Measurements from ENCODE around the gene SH3PXD2A. TPM values are rescaled to one million over a fixed set of nuclear protein-coding genes. Genes with fewer than 3 reads are reported as not detected.

SH3PXD2A gene
- total and polyA plus RNA-seq, 7 donors, result 19.0 to 58.2 (median 24.5) TPM

DNA sequence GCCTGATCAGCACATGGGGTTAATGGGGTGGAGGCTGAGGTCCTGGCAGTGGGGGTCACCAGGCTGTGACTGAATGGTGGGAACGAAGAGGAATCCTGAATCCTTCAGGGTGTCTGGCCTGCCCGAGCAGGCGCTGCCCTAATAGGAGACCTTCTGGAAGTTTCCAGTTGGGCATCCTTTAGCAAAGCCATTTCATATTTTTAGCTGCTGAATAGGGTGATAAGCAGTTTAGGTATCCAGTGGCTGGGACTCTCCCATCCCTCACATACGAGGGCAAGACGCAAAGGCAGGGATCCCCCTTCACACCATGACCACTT lies 159.3 kb downstream of the SH3PXD2A start:
- DNase-seq, result no peak
- Histone ChIP-seq H3K9me3 (no peaks in the 10 kb centered on the region), H3K36me3 (no peaks in the 10 kb centered on the region), H3K4me3 (no peak overlapping the region), H3K27ac (peak overlapping the region; percentile 49 to 76 (median 53)), H3K27me3 (peaks cover 0 to 23% (median 0%) of the 10 kb centered on the region in 3 donors), H3K4me1 (peaks cover 0 to 33% (median 30%) of the 10 kb centered on the region in 4 donors)
- WGBS, 2 donors, result 81 to 82% methylated on average over 5 of the region's 5 CpGs
- TF ChIP-seq POLR2A (IDR thresholded peaks at IDR 0.05) (no peak), POLR2AphosphoS5 (IDR thresholded peaks at IDR 0.05) (no peak), EP300 (IDR thresholded peaks at IDR 0.05) (no peak)
- TF ChIP-seq, protein P1, sequence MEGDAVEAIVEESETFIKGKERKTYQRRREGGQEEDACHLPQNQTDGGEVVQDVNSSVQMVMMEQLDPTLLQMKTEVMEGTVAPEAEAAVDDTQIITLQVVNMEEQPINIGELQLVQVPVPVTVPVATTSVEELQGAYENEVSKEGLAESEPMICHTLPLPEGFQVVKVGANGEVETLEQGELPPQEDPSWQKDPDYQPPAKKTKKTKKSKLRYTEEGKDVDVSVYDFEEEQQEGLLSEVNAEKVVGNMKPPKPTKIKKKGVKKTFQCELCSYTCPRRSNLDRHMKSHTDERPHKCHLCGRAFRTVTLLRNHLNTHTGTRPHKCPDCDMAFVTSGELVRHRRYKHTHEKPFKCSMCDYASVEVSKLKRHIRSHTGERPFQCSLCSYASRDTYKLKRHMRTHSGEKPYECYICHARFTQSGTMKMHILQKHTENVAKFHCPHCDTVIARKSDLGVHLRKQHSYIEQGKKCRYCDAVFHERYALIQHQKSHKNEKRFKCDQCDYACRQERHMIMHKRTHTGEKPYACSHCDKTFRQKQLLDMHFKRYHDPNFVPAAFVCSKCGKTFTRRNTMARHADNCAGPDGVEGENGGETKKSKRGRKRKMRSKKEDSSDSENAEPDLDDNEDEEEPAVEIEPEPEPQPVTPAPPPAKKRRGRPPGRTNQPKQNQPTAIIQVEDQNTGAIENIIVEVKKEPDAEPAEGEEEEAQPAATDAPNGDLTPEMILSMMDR (IDR thresholded peaks at IDR 0.05), result no peak
- intact Hi-C loops (cut with DNase I), result no loop called here

DNA sequence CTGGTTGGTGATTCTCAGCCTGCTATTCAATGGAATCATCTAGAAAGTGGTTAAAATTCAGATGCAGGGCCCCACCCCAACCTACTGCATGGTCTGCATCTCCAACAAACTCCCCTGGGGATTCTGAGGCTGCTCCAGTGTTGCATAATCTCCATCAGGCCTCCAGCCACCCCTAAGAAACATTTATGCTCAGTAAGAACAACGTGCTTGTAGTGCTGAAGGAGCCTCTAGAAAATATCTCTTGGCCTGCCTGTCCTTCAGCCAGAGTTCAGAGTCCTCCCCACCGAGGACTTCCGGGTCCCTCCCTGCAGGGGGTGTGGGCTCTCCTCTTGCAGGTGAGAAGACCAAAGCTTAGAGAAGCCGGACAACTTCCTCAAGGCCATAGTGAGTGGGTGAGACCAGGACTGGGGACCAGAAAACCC lies 159.8 kb downstream of the SH3PXD2A start:
- Histone ChIP-seq H3K4me1 (peaks cover 0 to 33% (median 30%) of the 10 kb centered on the region in 4 donors), H3K27me3 (peaks cover 0 to 23% (median 0%) of the 10 kb centered on the region in 3 donors), H3K36me3 (no peaks in the 10 kb centered on the region), H3K9me3 (no peaks in the 10 kb centered on the region), H3K4me3 (no peak overlapping the region), H3K27ac (peak overlapping the region; percentile 49 to 76 (median 53))
- intact Hi-C loops (cut with DNase I), result no loop called here
- 16 to 61% methylated on average over 4 of the region's 4 CpGs for WGBS, 2 donors
- peak; percentile 79 for DNase-seq
- no peak for TF ChIP-seq POLR2AphosphoS5 (IDR thresholded peaks at IDR 0.05)
- TF ChIP-seq EP300 (IDR thresholded peaks at IDR 0.05), result no peak
- TF ChIP-seq, protein P1 (IDR thresholded peaks at IDR 0.05), result no peak
- no peak for TF ChIP-seq POLR2A (IDR thresholded peaks at IDR 0.05)

DNA sequence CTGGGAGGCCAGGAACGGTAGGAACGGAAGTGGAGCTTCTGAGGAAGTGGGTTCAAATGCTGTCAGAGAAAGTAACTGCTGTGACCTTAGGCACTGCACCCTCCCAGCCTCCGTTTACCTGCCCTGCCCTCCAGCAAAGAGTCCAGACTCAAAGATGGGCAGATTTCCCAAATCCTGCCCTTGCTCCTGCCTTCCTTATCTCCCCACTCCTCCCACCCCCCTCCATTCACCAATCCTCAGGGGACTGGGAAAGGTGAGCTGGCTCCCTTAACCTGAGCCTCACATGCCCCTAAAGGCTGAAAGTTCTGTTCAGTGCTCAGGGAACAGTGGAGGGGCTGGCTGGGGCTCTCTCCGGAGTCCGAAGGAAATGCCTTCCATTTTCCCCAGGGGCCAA lies 161.6 kb downstream of the SH3PXD2A start:
- Histone ChIP-seq H3K4me1 (peaks cover 0 to 33% (median 30%) of the 10 kb centered on the region in 4 donors), H3K36me3 (no peaks in the 10 kb centered on the region), H3K27ac (peak overlapping the region in 3 of 4 donors; percentile 35 to 49 (median 38)), H3K4me3 (peak overlapping the region in 1 of 4 donors; percentile 38), H3K27me3 (peaks cover 0 to 23% (median 0%) of the 10 kb centered on the region in 3 donors), H3K9me3 (no peaks in the 10 kb centered on the region)
- DNase-seq, result no peak
- WGBS, 2 donors, result 49 to 61% methylated on average over 5 of the region's 5 CpGs
- intact Hi-C loops (cut with DNase I), result no loop called here
- TF ChIP-seq EP300 (IDR thresholded peaks at IDR 0.05) (no peak), POLR2AphosphoS5 (IDR thresholded peaks at IDR 0.05) (no peak), POLR2A (IDR thresholded peaks at IDR 0.05) (no peak)
- TF ChIP-seq, protein P1 (IDR thresholded peaks at IDR 0.05), result no peak

DNA sequence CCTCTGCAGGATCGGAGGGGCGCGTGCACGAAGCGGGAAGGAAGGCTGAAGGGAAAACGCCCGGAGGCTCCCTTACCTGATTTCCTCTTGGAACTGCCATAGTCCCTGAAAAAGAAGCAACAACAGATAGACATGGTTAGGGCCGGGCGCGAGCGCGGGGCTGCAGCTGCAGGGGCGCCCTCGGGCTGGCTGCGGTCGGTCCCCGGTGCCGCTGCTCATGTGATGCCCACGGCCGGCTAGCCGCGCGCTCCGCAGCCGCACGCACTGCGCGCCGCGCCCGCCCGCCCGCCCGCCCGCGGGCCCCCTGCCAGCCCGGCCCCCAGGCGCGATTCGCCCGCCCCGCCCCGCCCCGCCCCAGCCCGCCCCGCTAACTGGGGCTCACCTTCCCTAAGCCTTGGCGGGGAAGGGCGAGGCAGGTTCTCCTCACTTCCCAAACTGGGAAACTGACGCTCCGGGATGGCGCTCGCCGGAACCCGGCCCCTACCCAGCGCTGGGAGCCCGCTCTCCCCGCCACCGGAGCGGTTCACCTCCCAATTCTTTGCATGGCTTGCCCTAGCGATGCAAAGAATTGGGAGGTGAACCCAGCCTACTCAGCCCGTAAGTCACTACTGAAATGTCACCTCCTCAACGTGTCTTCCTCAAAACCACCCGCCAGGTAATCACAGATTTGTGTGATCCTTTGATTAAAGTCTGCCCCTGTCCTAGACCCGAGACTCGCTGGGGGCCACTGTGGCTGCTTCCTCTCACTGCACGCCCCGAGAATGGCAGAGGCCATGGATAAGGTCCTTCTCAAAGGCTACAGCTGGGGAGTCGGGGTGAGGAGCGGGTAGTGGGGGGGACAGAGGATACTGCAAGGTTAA lies 162.2 kb downstream of the SH3PXD2A start:
- intact Hi-C loops (cut with DNase I), result no loop called here
- H3K27ac ChIP-seq, result peak overlapping the region; percentile 6 to 43 (median 38)
- WGBS, 2 donors, result 5 to 6% methylated on average over 69 of the region's 69 CpGs

DNA sequence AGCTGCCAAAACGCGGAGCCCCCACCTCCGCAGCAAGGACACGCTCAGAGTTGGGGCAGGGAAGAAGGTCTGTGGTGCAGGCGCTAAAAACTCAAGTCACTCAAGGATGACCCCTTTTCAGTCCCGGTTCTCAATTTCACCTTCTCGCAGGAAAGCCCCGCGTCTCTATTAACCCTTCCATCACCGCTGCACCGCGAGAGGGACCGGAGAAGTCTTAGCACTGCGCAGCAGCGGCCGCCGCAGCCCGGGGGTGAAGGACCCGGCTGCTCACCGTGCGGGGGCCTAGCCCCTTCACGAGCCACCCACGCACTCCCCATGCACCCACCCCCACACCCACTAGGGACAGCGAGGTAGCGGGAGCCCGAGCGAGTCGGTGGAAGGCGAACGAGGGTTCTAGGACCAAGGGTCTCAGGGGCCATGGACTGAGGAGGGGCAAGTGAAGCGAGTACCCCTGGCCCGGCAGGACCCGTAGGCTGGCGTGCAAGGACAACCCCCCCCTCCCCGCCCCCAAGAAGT lies 162.9 kb downstream of the SH3PXD2A start:
- H3K36me3 ChIP-seq, result no peaks in the 10 kb centered on the region
- peaks cover 0 to 33% (median 30%) of the 10 kb centered on the region in 4 donors for H3K4me1 ChIP-seq
- TF ChIP-seq POLR2AphosphoS5 (IDR thresholded peaks at IDR 0.05), result no peak
- TF ChIP-seq, protein P1 (IDR thresholded peaks at IDR 0.05), result no peak
- TF ChIP-seq POLR2A (IDR thresholded peaks at IDR 0.05), result no peak
- TF ChIP-seq EP300 (IDR thresholded peaks at IDR 0.05), result no peak
- H3K4me3 ChIP-seq, result peak overlapping the region; percentile 21 to 48 (median 42)
- H3K27ac ChIP-seq, result peak overlapping the region; percentile 6 to 43 (median 38)
- DNase-seq, result no peak
- peaks cover 0 to 23% (median 0%) of the 10 kb centered on the region in 3 donors for H3K27me3 ChIP-seq
- H3K9me3 ChIP-seq, result no peaks in the 10 kb centered on the region
- 32 to 72% methylated on average over 35 of the region's 35 CpGs for WGBS, 2 donors
- intact Hi-C loops (cut with DNase I), result no loop called here

More for the DNA sequence above, 162.2 kb downstream of the SH3PXD2A start:
- no peak for DNase-seq
- Histone ChIP-seq H3K4me1 (peaks cover 0 to 33% (median 30%) of the 10 kb centered on the region in 4 donors), H3K36me3 (no peaks in the 10 kb centered on the region), H3K27me3 (peaks cover 0 to 23% (median 0%) of the 10 kb centered on the region in 3 donors), H3K4me3 (peak overlapping the region; percentile 21 to 48 (median 42)), H3K9me3 (no peaks in the 10 kb centered on the region)
- TF ChIP-seq POLR2AphosphoS5 (IDR thresholded peaks at IDR 0.05) (no peak), POLR2A (IDR thresholded peaks at IDR 0.05) (no peak)

All from sigmoid colon (tissue), 7 donors.